ENCODE measurements around the gene COL15A1. TPM values are rescaled to one million over a fixed set of nuclear protein-coding genes. Genes with fewer than 3 reads are reported as not detected.
A peak's percentile ranks its signal among the peaks of the same experiment; 100 is the strongest.

Gene COL15A1
- total RNA-seq, 6 experiments from 2014 or later = 0.20 to 0.50 (median 0.32) TPM

- Mint-ChIP-seq H3K36me3 (ENCODE audit: low read depth) (peaks cover 5% of the 10 kb centered on the region; the same call in 1 of the 2 replicates), H3K4me1 (ENCODE audit: low read depth) (peaks cover 50% of the 10 kb centered on the region), H3K27ac (peak overlapping the region; percentile 84), H3K4me3 (peak overlapping the region; percentile 91), H3K9me3 (no peaks in the 10 kb centered on the region), H3K27me3 (ENCODE audit: insufficient read depth) (no peaks in the 10 kb centered on the region; the same call in none of the 2 replicates)
- no peak for TF ChIP-seq CTCF (IDR thresholded peaks at IDR 0.05)
- peak; percentile 24 for DNase-seq
These were observed 160.3 kb downstream of the COL15A1 start for GRCh38 chr9:99103901-99104458.

- no peaks in the 10 kb centered on the region; the same call in none of the 2 replicates for H3K27me3 Mint-ChIP-seq (ENCODE audit: insufficient read depth)
- H3K4me3 Mint-ChIP-seq = peak within 1 kb of the TSS; percentile 92
- peak; percentile 83 for DNase-seq
- H3K4me1 Mint-ChIP-seq (ENCODE audit: low read depth) = peaks cover 56% of the 10 kb centered on the region
- TF ChIP-seq CTCF (IDR thresholded peaks at IDR 0.05) = peak; percentile 32; the same call in 1 of the 2 replicates
- H3K9me3 Mint-ChIP-seq = no peaks in the 10 kb centered on the region
- H3K36me3 Mint-ChIP-seq (ENCODE audit: low read depth) = no peaks in the 10 kb centered on the region; the same call in 1 of the 2 replicates
- peak within 1 kb of the TSS; percentile 84 for H3K27ac Mint-ChIP-seq
These were observed 160.9 kb downstream of the COL15A1 start, which contains the start of gene TGFBR1 for GRCh38 chr9:99104459-99105151. Gene TGFBR1, plus strand, starts transcription at chr9:99105113. Its CDS starts 93 bp downstream, at chr9:99105206.

GRCh38 chr9:99105152-99106043 is 161.7 kb downstream of the COL15A1 start:
- Mint-ChIP-seq H3K9me3 (no peaks in the 10 kb centered on the region), H3K4me1 (ENCODE audit: low read depth) (peaks cover 57% of the 10 kb centered on the region), H3K4me3 (peak overlapping the region; percentile 92), H3K36me3 (ENCODE audit: low read depth) (no peaks in the 10 kb centered on the region), H3K27ac (peak overlapping the region; percentile 84), H3K27me3 (ENCODE audit: insufficient read depth) (no peaks in the 10 kb centered on the region; the same call in none of the 2 replicates)
- peak; percentile 64 for DNase-seq
- TF ChIP-seq CTCF (IDR thresholded peaks at IDR 0.05) = no peak; the same call in 1 of the 2 replicates

- TF ChIP-seq CTCF (IDR thresholded peaks at IDR 0.05) = no peak
- Mint-ChIP-seq H3K27ac (peak overlapping the region; percentile 84), H3K27me3 (ENCODE audit: insufficient read depth) (no peaks in the 10 kb centered on the region; the same call in 1 of the 2 replicates), H3K36me3 (ENCODE audit: low read depth) (no peaks in the 10 kb centered on the region), H3K4me3 (peak overlapping the region; percentile 92), H3K9me3 (no peaks in the 10 kb centered on the region), H3K4me1 (ENCODE audit: low read depth) (peaks cover 57% of the 10 kb centered on the region)
- DNase-seq = peak; percentile 48
These were observed 162.3 kb downstream of the COL15A1 start for GRCh38 chr9:99106044-99106375.

- DNase-seq = no peak
- TF ChIP-seq CTCF (IDR thresholded peaks at IDR 0.05) = no peak
- peak overlapping the region; percentile 0; the same call in 1 of the 2 replicates for H3K4me3 Mint-ChIP-seq
- H3K9me3 Mint-ChIP-seq = no peaks in the 10 kb centered on the region
- H3K4me1 Mint-ChIP-seq (ENCODE audit: low read depth) = peaks cover 64% of the 10 kb centered on the region
- peaks cover 5% of the 10 kb centered on the region; the same call in 1 of the 2 replicates for H3K36me3 Mint-ChIP-seq (ENCODE audit: low read depth)
- H3K27ac Mint-ChIP-seq = no peak overlapping the region
- no peaks in the 10 kb centered on the region; the same call in 1 of the 2 replicates for H3K27me3 Mint-ChIP-seq (ENCODE audit: insufficient read depth)
These were observed 163.7 kb downstream of the COL15A1 start for GRCh38 chr9:99107421-99107820.
